Measurements from ENCODE around the gene CCSER1. TPM values are rescaled to one million over a fixed set of nuclear protein-coding genes. Genes with fewer than 3 reads are reported as not detected.

Gene CCSER1
- total and polyA plus RNA-seq, 2 donors (not counting 1 experiment from before 2014, with no cell fraction given): under 0.01 TPM; not detected in 1

- H3K4me2 ChIP-seq (ENCODE audit: extremely low read depth, insufficient read depth, low read length): no peak overlapping the region
- no peaks in the 10 kb centered on the region for H3K79me2 ChIP-seq (ENCODE audit: control insufficient read depth, insufficient read depth, low read length)
- H2AFZ ChIP-seq (ENCODE audit: low read length): no peak overlapping the region
- no peaks in the 10 kb centered on the region for H3K27me3 ChIP-seq (ENCODE audit: control insufficient read depth, insufficient read depth, low read length)
- DNase-seq (ENCODE audit: low read depth in 2 of 2): no peak
- H3K36me3 ChIP-seq (ENCODE audit: control insufficient read depth, insufficient read depth, low read length): no peaks in the 10 kb centered on the region
- no peak overlapping the region for H3K27ac ChIP-seq (ENCODE audit: insufficient read depth, low read length)
- H3K9me3 ChIP-seq (ENCODE audit: control insufficient read depth, insufficient read depth, low read depth, low read length): no peaks in the 10 kb centered on the region
- H3K9ac ChIP-seq (ENCODE audit: insufficient read depth, low read length): no peak overlapping the region
- H4K20me1 ChIP-seq (ENCODE audit: control insufficient read depth, extremely low read depth, insufficient read depth, low read length): no peaks in the 10 kb centered on the region
- no peak overlapping the region for H3K4me3 ChIP-seq (replicated peaks in 1 of 4; ENCODE audit: control extremely low read depth in 1 of 4, insufficient read depth in 1 of 4, low read depth in 3 of 4, low read length in 4 of 4)
- TF ChIP-seq, protein P1, sequence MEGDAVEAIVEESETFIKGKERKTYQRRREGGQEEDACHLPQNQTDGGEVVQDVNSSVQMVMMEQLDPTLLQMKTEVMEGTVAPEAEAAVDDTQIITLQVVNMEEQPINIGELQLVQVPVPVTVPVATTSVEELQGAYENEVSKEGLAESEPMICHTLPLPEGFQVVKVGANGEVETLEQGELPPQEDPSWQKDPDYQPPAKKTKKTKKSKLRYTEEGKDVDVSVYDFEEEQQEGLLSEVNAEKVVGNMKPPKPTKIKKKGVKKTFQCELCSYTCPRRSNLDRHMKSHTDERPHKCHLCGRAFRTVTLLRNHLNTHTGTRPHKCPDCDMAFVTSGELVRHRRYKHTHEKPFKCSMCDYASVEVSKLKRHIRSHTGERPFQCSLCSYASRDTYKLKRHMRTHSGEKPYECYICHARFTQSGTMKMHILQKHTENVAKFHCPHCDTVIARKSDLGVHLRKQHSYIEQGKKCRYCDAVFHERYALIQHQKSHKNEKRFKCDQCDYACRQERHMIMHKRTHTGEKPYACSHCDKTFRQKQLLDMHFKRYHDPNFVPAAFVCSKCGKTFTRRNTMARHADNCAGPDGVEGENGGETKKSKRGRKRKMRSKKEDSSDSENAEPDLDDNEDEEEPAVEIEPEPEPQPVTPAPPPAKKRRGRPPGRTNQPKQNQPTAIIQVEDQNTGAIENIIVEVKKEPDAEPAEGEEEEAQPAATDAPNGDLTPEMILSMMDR (conservative IDR thresholded peaks at IDR 0.05 in 1 of 2, IDR thresholded peaks at IDR 0.05 in 1 of 2; ENCODE audit: low read depth in 1 of 2, low read length in 2 of 2): no peak
- no peak for TF ChIP-seq EZH2 (IDR thresholded peaks at IDR 0.05; ENCODE audit: low read length, missing control alignments)
- H3K4me1 ChIP-seq (ENCODE audit: control insufficient read depth, extremely low read depth, insufficient read depth, low read length): no peaks in the 10 kb centered on the region
Observed at GRCh38 chr4:90641861-90642599, 514.8 kb downstream of the CCSER1 start.

DNA sequence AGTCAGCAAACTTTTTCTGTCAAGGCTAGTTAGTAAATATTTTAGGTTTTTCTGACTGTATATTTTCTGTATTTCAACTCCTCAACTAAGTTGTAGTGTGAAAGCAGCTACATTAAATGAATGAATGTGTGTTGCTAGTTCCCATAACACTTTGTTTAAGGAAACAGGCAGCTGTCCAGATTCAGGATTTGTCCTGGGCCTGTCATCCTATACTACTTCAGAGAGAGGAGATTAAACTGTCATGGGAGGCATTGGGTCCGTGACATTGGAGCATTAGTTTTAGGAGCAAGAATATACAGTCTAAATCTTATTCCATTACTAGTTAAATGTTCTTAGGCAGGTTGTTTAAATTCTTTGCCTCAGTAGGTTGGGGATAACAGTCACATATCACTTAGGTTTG is 516.0 kb downstream of the CCSER1 start:
- no peaks in the 10 kb centered on the region for H3K36me3 ChIP-seq (ENCODE audit: control insufficient read depth, insufficient read depth, low read length)
- no peaks in the 10 kb centered on the region for H3K79me2 ChIP-seq (ENCODE audit: control insufficient read depth, insufficient read depth, low read length)
- no peak overlapping the region for H3K4me3 ChIP-seq (replicated peaks in 1 of 4; ENCODE audit: control extremely low read depth in 1 of 4, insufficient read depth in 1 of 4, low read depth in 3 of 4, low read length in 4 of 4)
- DNase-seq (ENCODE audit: low read depth in 2 of 2): no peak
- H3K27ac ChIP-seq (ENCODE audit: insufficient read depth, low read length): no peak overlapping the region
- H3K9me3 ChIP-seq (ENCODE audit: control insufficient read depth, insufficient read depth, low read depth, low read length): no peaks in the 10 kb centered on the region
- H3K4me2 ChIP-seq (ENCODE audit: extremely low read depth, insufficient read depth, low read length): no peak overlapping the region
- no peaks in the 10 kb centered on the region for H3K27me3 ChIP-seq (ENCODE audit: control insufficient read depth, insufficient read depth, low read length)
- H2AFZ ChIP-seq (ENCODE audit: low read length): no peak overlapping the region
- H3K4me1 ChIP-seq (ENCODE audit: control insufficient read depth, extremely low read depth, insufficient read depth, low read length): no peaks in the 10 kb centered on the region
- H4K20me1 ChIP-seq (ENCODE audit: control insufficient read depth, extremely low read depth, insufficient read depth, low read length): no peaks in the 10 kb centered on the region
- no peak for TF ChIP-seq EZH2 (IDR thresholded peaks at IDR 0.05; ENCODE audit: low read length, missing control alignments)
- TF ChIP-seq, protein P1 (conservative IDR thresholded peaks at IDR 0.05 in 1 of 2, IDR thresholded peaks at IDR 0.05 in 1 of 2; ENCODE audit: low read depth in 1 of 2, low read length in 2 of 2): no peak
- no peak overlapping the region for H3K9ac ChIP-seq (ENCODE audit: insufficient read depth, low read length)

GRCh38 chr4:90648311-90648710 is 521.1 kb downstream of the CCSER1 start:
- no peak overlapping the region for H2AFZ ChIP-seq (ENCODE audit: low read length)

More at GRCh38 chr4:90648311-90648710, 521.1 kb downstream of the CCSER1 start:
- TF ChIP-seq, protein P1 (conservative IDR thresholded peaks at IDR 0.05 in 1 of 2, IDR thresholded peaks at IDR 0.05 in 1 of 2; ENCODE audit: low read depth in 1 of 2, low read length in 2 of 2): no peak
- no peak for TF ChIP-seq EZH2 (IDR thresholded peaks at IDR 0.05; ENCODE audit: low read length, missing control alignments)
- H4K20me1 ChIP-seq (ENCODE audit: control insufficient read depth, extremely low read depth, insufficient read depth, low read length): no peaks in the 10 kb centered on the region
- no peak overlapping the region for H3K27ac ChIP-seq (ENCODE audit: insufficient read depth, low read length)
- H3K36me3 ChIP-seq (ENCODE audit: control insufficient read depth, insufficient read depth, low read length): no peaks in the 10 kb centered on the region
- no peaks in the 10 kb centered on the region for H3K9me3 ChIP-seq (ENCODE audit: control insufficient read depth, insufficient read depth, low read depth, low read length)
- DNase-seq (ENCODE audit: low read depth in 2 of 2): no peak
- no peak overlapping the region for H3K4me2 ChIP-seq (ENCODE audit: extremely low read depth, insufficient read depth, low read length)
- no peak overlapping the region for H3K4me3 ChIP-seq (replicated peaks in 1 of 4; ENCODE audit: control extremely low read depth in 1 of 4, insufficient read depth in 1 of 4, low read depth in 3 of 4, low read length in 4 of 4)
- H3K4me1 ChIP-seq (ENCODE audit: control insufficient read depth, extremely low read depth, insufficient read depth, low read length): no peaks in the 10 kb centered on the region
- no peaks in the 10 kb centered on the region for H3K27me3 ChIP-seq (ENCODE audit: control insufficient read depth, insufficient read depth, low read length)
- H3K9ac ChIP-seq (ENCODE audit: insufficient read depth, low read length): no peak overlapping the region
- no peaks in the 10 kb centered on the region for H3K79me2 ChIP-seq (ENCODE audit: control insufficient read depth, insufficient read depth, low read length)

Data from fibroblast of lung (primary cell).